Measurements from ENCODE around the gene PDLIM3. TPM values are rescaled to one million over a fixed set of nuclear protein-coding genes. Genes with fewer than 3 reads are reported as not detected.

The PDLIM3 gene
- total and polyA plus RNA-seq, 7 donors = 7.9 to 907 (median 568) TPM

DNA sequence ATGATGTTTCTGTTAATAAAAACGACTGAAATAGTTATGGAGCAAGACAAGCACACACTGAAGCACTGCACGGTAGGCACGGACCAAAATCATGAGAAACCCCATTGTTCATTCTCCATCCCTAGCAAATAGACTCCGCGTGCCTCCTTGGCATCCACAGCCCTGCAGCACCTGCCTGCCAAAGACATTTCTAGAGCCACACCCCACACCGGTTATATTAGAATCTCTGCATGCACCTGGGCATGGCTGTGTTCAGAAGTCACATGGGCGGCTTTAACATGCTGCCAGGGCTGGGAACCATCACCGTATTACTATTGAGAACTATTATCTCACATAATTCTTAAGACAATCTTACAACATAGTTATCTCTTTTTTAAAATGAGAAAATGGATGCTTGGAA, 5.9 kb downstream of the PDLIM3 start:
- intact Hi-C loops (cut with DNase I) = no loop called here
- WGBS, 2 donors = 23 to 65% methylated on average over 8 of the region's 8 CpGs
- H3K4me3 ChIP-seq = no peak overlapping the region
- TF ChIP-seq, protein P1, sequence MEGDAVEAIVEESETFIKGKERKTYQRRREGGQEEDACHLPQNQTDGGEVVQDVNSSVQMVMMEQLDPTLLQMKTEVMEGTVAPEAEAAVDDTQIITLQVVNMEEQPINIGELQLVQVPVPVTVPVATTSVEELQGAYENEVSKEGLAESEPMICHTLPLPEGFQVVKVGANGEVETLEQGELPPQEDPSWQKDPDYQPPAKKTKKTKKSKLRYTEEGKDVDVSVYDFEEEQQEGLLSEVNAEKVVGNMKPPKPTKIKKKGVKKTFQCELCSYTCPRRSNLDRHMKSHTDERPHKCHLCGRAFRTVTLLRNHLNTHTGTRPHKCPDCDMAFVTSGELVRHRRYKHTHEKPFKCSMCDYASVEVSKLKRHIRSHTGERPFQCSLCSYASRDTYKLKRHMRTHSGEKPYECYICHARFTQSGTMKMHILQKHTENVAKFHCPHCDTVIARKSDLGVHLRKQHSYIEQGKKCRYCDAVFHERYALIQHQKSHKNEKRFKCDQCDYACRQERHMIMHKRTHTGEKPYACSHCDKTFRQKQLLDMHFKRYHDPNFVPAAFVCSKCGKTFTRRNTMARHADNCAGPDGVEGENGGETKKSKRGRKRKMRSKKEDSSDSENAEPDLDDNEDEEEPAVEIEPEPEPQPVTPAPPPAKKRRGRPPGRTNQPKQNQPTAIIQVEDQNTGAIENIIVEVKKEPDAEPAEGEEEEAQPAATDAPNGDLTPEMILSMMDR (IDR thresholded peaks at IDR 0.05) = no peak
- no peak for TF ChIP-seq EP300 (IDR thresholded peaks at IDR 0.05)
- no peak for TF ChIP-seq POLR2AphosphoS5 (IDR thresholded peaks at IDR 0.05)
- no peak for TF ChIP-seq POLR2A (IDR thresholded peaks at IDR 0.05)
- DNase-seq = no peak
- peak overlapping the region; percentile 3 to 99 (median 84) for H3K27ac ChIP-seq
- no peaks in the 10 kb centered on the region for H3K27me3 ChIP-seq
- peaks cover 0 to 59% (median 26%) of the 10 kb centered on the region in 4 donors for H3K4me1 ChIP-seq
- peaks cover 0 to 2% (median 0%) of the 10 kb centered on the region in 4 donors for H3K36me3 ChIP-seq
- peaks cover 0 to 2% (median 0%) of the 10 kb centered on the region in 4 donors for H3K9me3 ChIP-seq

- DNase-seq = no peak
- peaks cover 0 to 33% (median 13%) of the 10 kb centered on the region in 4 donors for H3K4me1 ChIP-seq
- peaks cover 0 to 2% (median 0%) of the 10 kb centered on the region in 4 donors for H3K9me3 ChIP-seq
- 77 to 85% methylated on average over 5 of the region's 5 CpGs for WGBS, 2 donors
- H3K27ac ChIP-seq = peak overlapping the region; percentile 5 to 72 (median 48)
- TF ChIP-seq POLR2A (IDR thresholded peaks at IDR 0.05) (no peak), POLR2AphosphoS5 (IDR thresholded peaks at IDR 0.05) (no peak), EP300 (IDR thresholded peaks at IDR 0.05) (no peak)
- TF ChIP-seq, protein P1 (IDR thresholded peaks at IDR 0.05) = no peak
- no peak overlapping the region for H3K4me3 ChIP-seq
- intact Hi-C loops (cut with DNase I) = no loop called here
- no peaks in the 10 kb centered on the region for H3K27me3 ChIP-seq
- H3K36me3 ChIP-seq = peaks cover 0 to 25% (median 6%) of the 10 kb centered on the region in 4 donors
Observed at GRCh38 chr4:185524888-185525863, 10.1 kb downstream of the PDLIM3 start.

DNA sequence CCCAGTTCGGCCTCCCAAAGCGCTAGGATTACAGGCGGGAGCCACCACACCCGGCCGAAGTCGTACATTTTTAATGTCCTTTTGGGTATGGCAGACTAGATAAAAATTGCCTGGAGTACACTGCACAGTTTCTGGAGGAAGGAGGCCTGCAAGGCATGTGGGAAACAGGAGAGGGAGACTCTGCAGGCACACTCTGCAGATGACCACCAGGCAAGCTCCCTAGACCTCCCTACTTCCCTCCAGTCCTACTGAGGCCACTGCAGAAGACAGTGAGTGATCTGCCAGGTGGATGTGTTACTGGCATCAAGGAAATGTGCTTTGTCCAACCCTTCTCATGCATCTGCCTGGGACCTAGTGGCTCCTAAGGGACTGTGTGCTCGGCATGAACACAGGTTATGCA, 11.4 kb downstream of the PDLIM3 start:
- peaks cover 0 to 2% (median 0%) of the 10 kb centered on the region in 4 donors for H3K9me3 ChIP-seq
- peaks cover 0 to 37% (median 8%) of the 10 kb centered on the region in 4 donors for H3K36me3 ChIP-seq
- H3K27me3 ChIP-seq = no peaks in the 10 kb centered on the region
- intact Hi-C loops (cut with DNase I) = no loop called here
- WGBS, 2 donors = 60 to 83% methylated on average over 7 of the region's 7 CpGs
- peak overlapping the region; percentile 22 to 72 (median 48) for H3K27ac ChIP-seq
- peak in 1 of 4 donors; percentile 1 for TF ChIP-seq POLR2AphosphoS5 (IDR thresholded peaks at IDR 0.05)
- no peak for TF ChIP-seq POLR2A (IDR thresholded peaks at IDR 0.05)
- no peak overlapping the region for H3K4me3 ChIP-seq
- DNase-seq = no peak
- peaks cover 0 to 20% (median 3%) of the 10 kb centered on the region in 4 donors for H3K4me1 ChIP-seq

DNA sequence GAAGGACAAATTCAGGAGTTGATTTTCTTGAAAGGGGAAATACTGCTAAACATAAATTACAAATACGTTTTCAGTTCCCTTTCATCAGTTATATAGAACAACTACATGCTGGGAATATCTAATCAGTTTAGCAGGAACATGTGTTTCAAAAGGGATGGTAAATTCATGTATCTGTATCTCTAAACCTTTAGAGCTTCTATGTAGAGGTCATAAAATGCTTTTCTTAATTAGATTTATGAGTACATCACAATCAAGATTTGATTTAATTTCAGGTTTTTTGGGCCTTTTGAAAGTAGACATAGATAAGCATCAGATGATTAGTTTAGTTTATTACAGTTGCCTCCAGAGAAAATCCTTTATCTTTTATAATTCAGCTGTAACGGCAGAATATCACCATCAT, 12.9 kb downstream of the PDLIM3 start:
- TF ChIP-seq POLR2AphosphoS5 (IDR thresholded peaks at IDR 0.05) = no peak
- TF ChIP-seq POLR2A (IDR thresholded peaks at IDR 0.05) = no peak
- TF ChIP-seq, protein P1 (IDR thresholded peaks at IDR 0.05) = no peak
- TF ChIP-seq EP300 (IDR thresholded peaks at IDR 0.05) = no peak
- H3K4me1 ChIP-seq = peaks cover 0 to 12% (median 3%) of the 10 kb centered on the region in 4 donors
- no peak overlapping the region for H3K4me3 ChIP-seq
- peak overlapping the region in 1 of 4 donors; percentile 72 for H3K27ac ChIP-seq
- intact Hi-C loops (cut with DNase I) = no loop called here
- WGBS, 2 donors = 66% methylated on average over 2 of the region's 2 CpGs; no CpG with 5 or more reads in 1 of the 2 donors
- DNase-seq = no peak
- peaks cover 0 to 2% (median 0%) of the 10 kb centered on the region in 4 donors for H3K9me3 ChIP-seq
- H3K36me3 ChIP-seq = peaks cover 0 to 49% (median 13%) of the 10 kb centered on the region in 4 donors
- H3K27me3 ChIP-seq = no peaks in the 10 kb centered on the region

DNA sequence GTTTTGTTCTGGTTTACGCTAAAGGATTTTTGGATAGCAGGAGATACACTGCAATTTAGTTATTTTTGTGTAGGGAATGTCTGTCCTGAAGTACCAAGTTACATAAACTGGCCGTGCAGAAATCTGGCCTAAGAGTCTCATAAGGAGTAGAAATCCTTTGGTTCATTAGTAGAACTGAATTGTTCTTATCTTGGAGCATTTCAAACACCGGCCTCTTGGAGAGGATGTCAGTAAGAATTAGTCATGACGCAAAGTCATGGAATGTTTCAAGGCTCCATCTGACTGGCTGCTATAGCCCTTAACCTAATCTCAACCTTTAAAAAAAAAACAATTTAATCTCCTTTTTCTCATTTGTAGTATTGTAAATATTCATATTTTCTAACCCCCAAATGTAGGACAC, 15.2 kb downstream of the PDLIM3 start:
- Histone ChIP-seq H3K27ac (peak overlapping the region; percentile 12 to 59 (median 37)), H3K9me3 (no peaks in the 10 kb centered on the region), H3K4me3 (no peak overlapping the region), H3K4me1 (peaks cover 0 to 12% (median 3%) of the 10 kb centered on the region in 4 donors), H3K36me3 (peaks cover 0 to 65% (median 13%) of the 10 kb centered on the region in 4 donors), H3K27me3 (no peaks in the 10 kb centered on the region)
- DNase-seq = no peak
- WGBS, 2 donors = 84 to 89% methylated on average over 4 of the region's 4 CpGs
- TF ChIP-seq EP300 (IDR thresholded peaks at IDR 0.05) (no peak), POLR2A (IDR thresholded peaks at IDR 0.05) (no peak), POLR2AphosphoS5 (IDR thresholded peaks at IDR 0.05) (no peak)
- intact Hi-C loops (cut with DNase I) = no loop called here
